Breast epithelium (tissue), 3 donors: Measurements from ENCODE around the gene SCAI.

Experiments
- POLR2A ChIP-seq: fragments of 450-650 bp; IDR thresholded peaks from one replicate; pipeline ENCODE4 v1.6.1; 2016; ENCODE audit warnings: antibody characterized with exemption, mild to moderate bottlenecking, moderate library complexity
- TF ChIP-seq, protein P1 (sequence below), 3 donors: fragments of 450-650 bp; IDR thresholded peaks; one replicate each; pipeline ENCODE4 v1.5.1; 2016 to 2017; ENCODE audit warnings: antibody characterized with exemption in 3 of 3, mild to moderate bottlenecking in 3 of 3, moderate library complexity in 3 of 3

GRCh38 chr9:125156551-125156950, 13.2 kb upstream of the SCAI start:
- no peak for TF ChIP-seq POLR2A
- TF ChIP-seq, protein P1, sequence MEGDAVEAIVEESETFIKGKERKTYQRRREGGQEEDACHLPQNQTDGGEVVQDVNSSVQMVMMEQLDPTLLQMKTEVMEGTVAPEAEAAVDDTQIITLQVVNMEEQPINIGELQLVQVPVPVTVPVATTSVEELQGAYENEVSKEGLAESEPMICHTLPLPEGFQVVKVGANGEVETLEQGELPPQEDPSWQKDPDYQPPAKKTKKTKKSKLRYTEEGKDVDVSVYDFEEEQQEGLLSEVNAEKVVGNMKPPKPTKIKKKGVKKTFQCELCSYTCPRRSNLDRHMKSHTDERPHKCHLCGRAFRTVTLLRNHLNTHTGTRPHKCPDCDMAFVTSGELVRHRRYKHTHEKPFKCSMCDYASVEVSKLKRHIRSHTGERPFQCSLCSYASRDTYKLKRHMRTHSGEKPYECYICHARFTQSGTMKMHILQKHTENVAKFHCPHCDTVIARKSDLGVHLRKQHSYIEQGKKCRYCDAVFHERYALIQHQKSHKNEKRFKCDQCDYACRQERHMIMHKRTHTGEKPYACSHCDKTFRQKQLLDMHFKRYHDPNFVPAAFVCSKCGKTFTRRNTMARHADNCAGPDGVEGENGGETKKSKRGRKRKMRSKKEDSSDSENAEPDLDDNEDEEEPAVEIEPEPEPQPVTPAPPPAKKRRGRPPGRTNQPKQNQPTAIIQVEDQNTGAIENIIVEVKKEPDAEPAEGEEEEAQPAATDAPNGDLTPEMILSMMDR (IDR thresholded peaks at IDR 0.05), result no peak
